GM23338 (cell line): ENCODE data around the gene ANKRD31. TPM values are rescaled to one million over a fixed set of nuclear protein-coding genes. Genes with fewer than 3 reads are reported as not detected.

Experiments used
- ATAC-seq: fragments of 200-7000 bp; cut with Tn5 transposase; 3 replicates; pipeline ENCODE4 v1.9.1; 2020
- DNase-seq: peaks from one replicate; pipeline ENCODE4 v3.0.0-alpha.2; 2015; ENCODE audit warnings: low spot score
- H2AFZ ChIP-seq: fragments of 200-600 bp; sonication (generic); 2 replicates; pipeline ENCODE4 v1.8.0; 2016; ENCODE audit warnings: antibody characterized with exemption, mild to moderate bottlenecking, moderate library complexity
- H3F3A ChIP-seq: fragments of 200-600 bp; sonication (generic); replicated peaks from 2 replicates; pipeline ENCODE4 v1.8.0; 2017; ENCODE audit warnings: antibody characterized with exemption, mixed run types, low read depth
- H3K27ac ChIP-seq: fragments of 200-600 bp; sonication (generic); 2 replicates; pipeline ENCODE4 v1.6.1; 2016; ENCODE audit warnings: low read depth
- H3K27me3 ChIP-seq: fragments of 200-600 bp; sonication (generic); 2 replicates; pipeline ENCODE4 v1.8.0; 2016; ENCODE audit warnings: mild to moderate bottlenecking, mixed run types, moderate library complexity; ENCODE audit not compliant: insufficient read depth
- H3K36me3 ChIP-seq: fragments of 200-600 bp; sonication (generic); 2 replicates; pipeline ENCODE4 v1.8.0; 2016; ENCODE audit warnings: mild to moderate bottlenecking; ENCODE audit not compliant: insufficient read depth
- H3K4me1 ChIP-seq: fragments of 200-600 bp; sonication (generic); 2 replicates; pipeline ENCODE4 v1.8.0; 2016; ENCODE audit warnings: mild to moderate bottlenecking, moderate library complexity; ENCODE audit not compliant: insufficient read depth
- H3K4me2 ChIP-seq: fragments of 200-600 bp; sonication (generic); 2 replicates; pipeline ENCODE4 v1.7.1; 2017; ENCODE audit warnings: mixed run types
- H3K4me3 ChIP-seq: fragments of 200-600 bp; sonication (generic); 2 replicates; pipeline ENCODE4 v1.6.1; 2016; ENCODE audit warnings: mixed run types
- H3K79me2 ChIP-seq: fragments of 200-600 bp; sonication (generic); replicated peaks from 2 replicates; pipeline ENCODE4 v1.8.0; 2017; ENCODE audit warnings: mild to moderate bottlenecking; ENCODE audit not compliant: insufficient read depth
- H3K9me2 ChIP-seq: fragments of 200-600 bp; sonication (generic); 2 replicates; pipeline ENCODE4 v1.8.0; 2017; ENCODE audit not compliant: insufficient read depth
- H4K20me1 ChIP-seq: fragments of 200-600 bp; sonication (generic); replicated peaks from 2 replicates; pipeline ENCODE4 v1.8.0; 2017; ENCODE audit warnings: mild to moderate bottlenecking; ENCODE audit not compliant: insufficient read depth
- H3K27ac Mint-ChIP-seq: 2 replicates; pipeline ENCODE4 v1.8.0; 2020; ENCODE audit warnings: inconsistent platforms, mild to moderate bottlenecking, moderate library complexity, mixed read lengths
- H3K27me3 Mint-ChIP-seq: 3 replicates; pipeline ENCODE4 v1.8.0; 2022; ENCODE audit warnings: low read depth, mild to moderate bottlenecking, moderate library complexity, mixed read lengths, inconsistent platforms; ENCODE audit not compliant: insufficient read depth, poor library complexity
- H3K36me3 Mint-ChIP-seq: 3 replicates; pipeline ENCODE4 v1.8.0; 2021; ENCODE audit warnings: low read depth, mild to moderate bottlenecking, inconsistent platforms, moderate library complexity, mixed read lengths
- H3K4me1 Mint-ChIP-seq: 3 replicates; pipeline ENCODE4 v1.8.0; 2020; ENCODE audit warnings: mild to moderate bottlenecking, inconsistent platforms, mixed read lengths
- H3K4me3 Mint-ChIP-seq: 3 replicates; pipeline ENCODE4 v1.8.0; 2021; ENCODE audit warnings: moderate library complexity, mild to moderate bottlenecking, inconsistent platforms, mixed read lengths
- H3K9me3 Mint-ChIP-seq: 3 replicates; pipeline ENCODE4 v1.8.0; 2020; ENCODE audit warnings: moderate library complexity, mild to moderate bottlenecking, inconsistent platforms, mixed read lengths
- CTCF ChIP-seq, 2 experiments: fragments of 200-600 bp in 1 of 2; sonication (generic) in 1 of 2; conservative IDR thresholded peaks; 2 replicates each; pipeline versions ENCODE4 v1.5.1 to v1.6.1; 2016 to 2017; ENCODE audit warnings: antibody characterized with exemption in 2 of 2, low read depth in 2 of 2, mild to moderate bottlenecking in 2 of 2, moderate library complexity in 1 of 2
- EZH2 ChIP-seq: fragments of 200-600 bp; sonication (generic); IDR thresholded peaks from one replicate; pipeline ENCODE4 v1.8.0; 2017; ENCODE audit warnings: antibody characterized with exemption, mild to moderate bottlenecking, low read depth; ENCODE audit not compliant: unreplicated experiment
- EZH2phosphoT487 ChIP-seq: fragments of 200-600 bp; sonication (generic); IDR thresholded peaks from one replicate; pipeline ENCODE4 v1.8.1; 2018; ENCODE audit warnings: antibody characterized with exemption; ENCODE audit not compliant: unreplicated experiment
- NANOG ChIP-seq: IDR thresholded peaks from 2 replicates; pipeline ENCODE4 v1.6.1; 2016; ENCODE audit warnings: antibody characterized with exemption, borderline replicate concordance
- POLR2AphosphoS5 ChIP-seq: IDR thresholded peaks from 2 replicates; pipeline ENCODE4 v1.6.1; 2016; ENCODE audit warnings: antibody characterized with exemption, low read depth
- REST ChIP-seq: IDR thresholded peaks from one replicate; pipeline ENCODE4 v1.6.1; 2018; ENCODE audit warnings: antibody characterized with exemption; ENCODE audit not compliant: unreplicated experiment
- STAT1 ChIP-seq: IDR thresholded peaks from one replicate; pipeline ENCODE4 v1.6.1; 2016; ENCODE audit warnings: antibody characterized with exemption; ENCODE audit not compliant: unreplicated experiment
- ZNF114 ChIP-seq: fragments of 250-450 bp; sonication (Bioruptor Pico); IDR thresholded peaks from 2 replicates; pipeline ENCODE4 v1.5.0; 2020; ENCODE audit warnings: mild to moderate bottlenecking, moderate library complexity
- ZNF462 ChIP-seq: fragments of 250-450 bp; sonication (Bioruptor Pico); IDR thresholded peaks from 2 replicates; pipeline ENCODE4 v1.5.0; 2020; ENCODE audit warnings: mild to moderate bottlenecking, moderate library complexity
- polyA plus RNA-seq: library from polyadenylated mRNA; unstranded; fragments of >200 nt; fragmentation: Nextera tagmentation; extraction: Ambion mirVana; gene quantifications from 2 replicates; pipeline ENCODE4 v1.2.1, GENCODE V29; 2016
- total RNA-seq: library from RNA; depleted of rRNA; stranded (reverse); fragments of >200 nt; shearing (Covaris generic); gene quantifications from 2 replicates; pipeline ENCODE4 v1.2.3, GENCODE V29; 2014

ANKRD31 gene
- total and polyA plus RNA-seq, 2 experiments from 2014 or later, result 0.18 to 0.59 TPM

GRCh38 chr5:75202935-75203334, 33.7 kb downstream of the ANKRD31 start:
- Histone ChIP-seq H3K36me3 (no peaks in the 10 kb centered on the region), H3K4me2 (no peak overlapping the region), H3F3A (no peaks in the 10 kb centered on the region), H3K9me2 (no peaks in the 10 kb centered on the region), H3K27ac (no peak overlapping the region), H2AFZ (no peak overlapping the region), H3K4me3 (no peak overlapping the region), H3K4me1 (no peaks in the 10 kb centered on the region), H3K27me3 (no peaks in the 10 kb centered on the region), H4K20me1 (no peaks in the 10 kb centered on the region), H3K79me2 (no peaks in the 10 kb centered on the region)
- DNase-seq, result peak; percentile 42
- peak; percentile 75 for ATAC-seq
- H3K27me3 Mint-ChIP-seq, result no peaks in the 10 kb centered on the region
- H3K36me3 Mint-ChIP-seq, result no peaks in the 10 kb centered on the region
- no peaks in the 10 kb centered on the region for H3K4me1 Mint-ChIP-seq
- TF ChIP-seq NANOG (no peak), EZH2 (no peak), ZNF114 (CRISPR knock-in tag) (no peak), STAT1 (no peak), CTCF (conservative IDR thresholded peaks at IDR 0.05; ENCODE audit: low read depth in 2 of 2) (peak in 1 of 2 experiments; percentile 13; a peak in 1 of 4 replicates)
- no peak overlapping the region for H3K27ac Mint-ChIP-seq
- H3K9me3 Mint-ChIP-seq, result no peaks in the 10 kb centered on the region
- H3K4me3 Mint-ChIP-seq, result no peak overlapping the region

GRCh38 chr5:75200776-75201175, 35.9 kb downstream of the ANKRD31 start:
- Histone ChIP-seq H3K27me3 (no peaks in the 10 kb centered on the region), H3K9me2 (no peaks in the 10 kb centered on the region), H2AFZ (no peak overlapping the region), H3K79me2 (no peaks in the 10 kb centered on the region), H3K27ac (no peak overlapping the region), H3K36me3 (no peaks in the 10 kb centered on the region), H3K4me1 (no peaks in the 10 kb centered on the region), H3K4me3 (no peak overlapping the region), H3K4me2 (no peak overlapping the region), H4K20me1 (no peaks in the 10 kb centered on the region), H3F3A (no peaks in the 10 kb centered on the region)
- Mint-ChIP-seq H3K36me3 (no peaks in the 10 kb centered on the region), H3K9me3 (no peaks in the 10 kb centered on the region), H3K4me1 (no peaks in the 10 kb centered on the region), H3K27ac (no peak overlapping the region), H3K4me3 (no peak overlapping the region), H3K27me3 (no peaks in the 10 kb centered on the region)
- DNase-seq (no peak), ATAC-seq (no peak)
- TF ChIP-seq ZNF462 (CRISPR knock-in tag) (no peak), STAT1 (no peak), POLR2AphosphoS5 (no peak), REST (no peak), ZNF114 (CRISPR knock-in tag) (no peak), EZH2phosphoT487 (no peak)
